ENCODE measurements around the gene CUX1.

GRCh38 chr7:102000123-102000522, 182.7 kb downstream of the CUX1 start:
- TF ChIP-seq EZH2 (IDR thresholded peaks at IDR 0.05; ENCODE audit: borderline replicate concordance, insufficient read depth, low read depth, low read length, poor library complexity, severe bottlenecking) (no peak), CTCF (IDR thresholded peaks at IDR 0.05) (no peak)
